Measurements from ENCODE around the gene SFSWAP. TPM values are rescaled to one million over a fixed set of nuclear protein-coding genes. Genes with fewer than 3 reads are reported as not detected.

The SFSWAP gene
- total RNA-seq, 1 experiment from 2014 or later: 76.3 TPM

DNA sequence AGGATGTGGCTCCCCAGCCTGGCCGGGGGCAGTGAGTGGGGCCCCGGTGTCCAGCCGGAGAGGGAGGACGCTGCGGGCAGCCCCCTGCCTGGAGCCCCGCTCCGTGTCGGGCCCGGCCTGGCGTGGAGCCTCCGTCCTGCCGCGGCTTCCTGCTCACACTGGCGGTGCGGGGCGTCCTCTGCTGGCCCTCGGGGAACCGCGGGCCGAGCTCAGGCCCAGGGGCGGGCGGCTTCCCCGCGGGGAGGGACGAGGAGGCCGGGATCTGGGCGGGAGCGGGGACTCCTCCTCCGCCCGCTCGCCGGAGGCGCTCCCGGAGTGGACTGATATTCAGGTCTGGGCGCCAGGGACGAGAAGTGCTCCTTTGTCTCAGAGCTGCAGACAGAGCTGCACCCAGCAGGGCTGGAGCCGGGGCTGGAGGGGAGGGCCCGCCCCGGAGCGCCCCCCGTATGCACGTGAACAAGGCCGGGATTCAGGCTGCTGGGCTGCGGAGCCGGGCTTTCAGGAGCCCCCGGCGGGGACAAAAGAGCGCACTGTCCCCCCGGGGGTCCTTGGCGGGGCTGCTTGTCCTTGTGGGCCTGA lies 119.5 kb downstream of the SFSWAP start (continued):
- TF ChIP-seq, protein P1, sequence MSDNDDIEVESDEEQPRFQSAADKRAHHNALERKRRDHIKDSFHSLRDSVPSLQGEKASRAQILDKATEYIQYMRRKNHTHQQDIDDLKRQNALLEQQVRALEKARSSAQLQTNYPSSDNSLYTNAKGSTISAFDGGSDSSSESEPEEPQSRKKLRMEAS (CRISPR knock-in tag; IDR thresholded peaks at IDR 0.05): 0 out of 2 replicates have a peak, but pooled peaks have one; percentile 23
- TF ChIP-seq, protein P2, sequence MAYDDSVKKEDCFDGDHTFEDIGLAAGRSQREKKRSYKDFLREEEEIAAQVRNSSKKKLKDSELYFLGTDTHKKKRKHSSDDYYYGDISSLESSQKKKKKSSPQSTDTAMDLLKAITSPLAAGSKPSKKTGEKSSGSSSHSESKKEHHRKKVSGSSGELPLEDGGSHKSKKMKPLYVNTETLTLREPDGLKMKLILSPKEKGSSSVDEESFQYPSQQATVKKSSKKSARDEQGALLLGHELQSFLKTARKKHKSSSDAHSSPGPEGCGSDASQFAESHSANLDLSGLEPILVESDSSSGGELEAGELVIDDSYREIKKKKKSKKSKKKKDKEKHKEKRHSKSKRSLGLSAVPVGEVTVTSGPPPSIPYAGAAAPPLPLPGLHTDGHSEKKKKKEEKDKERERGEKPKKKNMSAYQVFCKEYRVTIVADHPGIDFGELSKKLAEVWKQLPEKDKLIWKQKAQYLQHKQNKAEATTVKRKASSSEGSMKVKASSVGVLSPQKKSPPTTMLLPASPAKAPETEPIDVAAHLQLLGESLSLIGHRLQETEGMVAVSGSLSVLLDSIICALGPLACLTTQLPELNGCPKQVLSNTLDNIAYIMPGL (CRISPR knock-in tag; IDR thresholded peaks at IDR 0.05): peak; percentile 57
- TF ChIP-seq NFE2L1 (CRISPR knock-in tag; IDR thresholded peaks at IDR 0.05) (no peak), FOXP4 (CRISPR knock-in tag; IDR thresholded peaks at IDR 0.05) (peak; percentile 57; the same call in 1 of the 2 replicates), OVOL2 (CRISPR knock-in tag; IDR thresholded peaks at IDR 0.05; ENCODE audit: borderline replicate concordance) (no peak), ZNF425 (CRISPR knock-in tag; conservative IDR thresholded peaks at IDR 0.05) (no peak), NR3C1 (CRISPR knock-in tag; conservative IDR thresholded peaks at IDR 0.05; ENCODE audit: low read depth) (no peak), E2F5 (CRISPR knock-in tag; IDR thresholded peaks at IDR 0.05) (peak; percentile 68; the same call in 1 of the 2 replicates), JUN (CRISPR knock-in tag; IDR thresholded peaks at IDR 0.05) (no peak), EMX1 (CRISPR knock-in tag; IDR thresholded peaks at IDR 0.05) (no peak), NFYB (CRISPR knock-in tag; conservative IDR thresholded peaks at IDR 0.05; ENCODE audit: low read depth) (no peak), HMGA2 (CRISPR knock-in tag; IDR thresholded peaks at IDR 0.05) (no peak)
- TF ChIP-seq, protein P3, sequence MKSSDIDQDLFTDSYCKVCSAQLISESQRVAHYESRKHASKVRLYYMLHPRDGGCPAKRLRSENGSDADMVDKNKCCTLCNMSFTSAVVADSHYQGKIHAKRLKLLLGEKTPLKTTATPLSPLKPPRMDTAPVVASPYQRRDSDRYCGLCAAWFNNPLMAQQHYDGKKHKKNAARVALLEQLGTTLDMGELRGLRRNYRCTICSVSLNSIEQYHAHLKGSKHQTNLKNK (CRISPR knock-in tag; IDR thresholded peaks at IDR 0.05): no peak
- TF ChIP-seq, protein P4, sequence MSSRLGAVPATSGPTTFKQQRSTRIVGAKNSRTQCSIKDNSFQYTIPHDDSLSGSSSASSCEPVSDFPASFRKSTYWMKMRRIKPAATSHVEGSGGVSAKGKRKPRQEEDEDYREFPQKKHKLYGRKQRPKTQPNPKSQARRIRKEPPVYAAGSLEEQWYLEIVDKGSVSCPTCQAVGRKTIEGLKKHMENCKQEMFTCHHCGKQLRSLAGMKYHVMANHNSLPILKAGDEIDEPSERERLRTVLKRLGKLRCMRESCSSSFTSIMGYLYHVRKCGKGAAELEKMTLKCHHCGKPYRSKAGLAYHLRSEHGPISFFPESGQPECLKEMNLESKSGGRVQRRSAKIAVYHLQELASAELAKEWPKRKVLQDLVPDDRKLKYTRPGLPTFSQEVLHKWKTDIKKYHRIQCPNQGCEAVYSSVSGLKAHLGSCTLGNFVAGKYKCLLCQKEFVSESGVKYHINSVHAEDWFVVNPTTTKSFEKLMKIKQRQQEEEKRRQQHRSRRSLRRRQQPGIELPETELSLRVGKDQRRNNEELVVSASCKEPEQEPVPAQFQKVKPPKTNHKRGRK (CRISPR knock-in tag; IDR thresholded peaks at IDR 0.05; ENCODE audit: borderline replicate concordance): no peak
- TF ChIP-seq, protein P5, sequence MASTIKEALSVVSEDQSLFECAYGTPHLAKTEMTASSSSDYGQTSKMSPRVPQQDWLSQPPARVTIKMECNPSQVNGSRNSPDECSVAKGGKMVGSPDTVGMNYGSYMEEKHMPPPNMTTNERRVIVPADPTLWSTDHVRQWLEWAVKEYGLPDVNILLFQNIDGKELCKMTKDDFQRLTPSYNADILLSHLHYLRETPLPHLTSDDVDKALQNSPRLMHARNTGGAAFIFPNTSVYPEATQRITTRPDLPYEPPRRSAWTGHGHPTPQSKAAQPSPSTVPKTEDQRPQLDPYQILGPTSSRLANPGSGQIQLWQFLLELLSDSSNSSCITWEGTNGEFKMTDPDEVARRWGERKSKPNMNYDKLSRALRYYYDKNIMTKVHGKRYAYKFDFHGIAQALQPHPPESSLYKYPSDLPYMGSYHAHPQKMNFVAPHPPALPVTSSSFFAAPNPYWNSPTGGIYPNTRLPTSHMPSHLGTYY (CRISPR knock-in tag; IDR thresholded peaks at IDR 0.05): no peak
